ENCODE measurements around the gene PCDH7. TPM values are rescaled to one million over a fixed set of nuclear protein-coding genes. Genes with fewer than 3 reads are reported as not detected.

PCDH7 gene
- total RNA-seq (ENCODE audit: insufficient read depth, low replicate concordance), result 96.1 TPM

- peak; percentile 92 for DNase-seq (ENCODE audit: low spot score)
These were observed at the start of gene PCDH7 for GRCh38 chr4:30720021-30720660. PCDH7 (plus strand) TSS chr4:30720369; CDS start chr4:30721423, 1,054 bp downstream.

- no peak for DNase-seq (ENCODE audit: low spot score)
These were observed 48.2 kb upstream of the PCDH7 start for GRCh38 chr4:30671926-30672448.

- DNase-seq (ENCODE audit: low spot score), result no peak
These were observed 24.0 kb upstream of the PCDH7 start for GRCh38 chr4:30696191-30696590.

- peak; percentile 40 for DNase-seq (ENCODE audit: low spot score)
These were observed 5.6 kb upstream of the PCDH7 start for GRCh38 chr4:30714408-30715031.

GRCh38 chr4:30716158-30716557 is 4.0 kb upstream of the PCDH7 start:
- peak; percentile 66 for DNase-seq (ENCODE audit: low spot score)

GRCh38 chr4:30716681-30717207 is 3.4 kb upstream of the PCDH7 start:
- DNase-seq (ENCODE audit: low spot score), result peak; percentile 69

GRCh38 chr4:30717208-30718020 is 2.8 kb upstream of the PCDH7 start:
- peak; percentile 91 for DNase-seq (ENCODE audit: low spot score)

GRCh38 chr4:30718021-30718542 is 2.1 kb upstream of the PCDH7 start:
- peak; percentile 90 for DNase-seq (ENCODE audit: low spot score)

- peak; percentile 70 for DNase-seq (ENCODE audit: low spot score)
These were observed 1.3 kb upstream of the PCDH7 start for GRCh38 chr4:30718641-30719453.

GRCh38 chr4:30719454-30720020 is 632 bp upstream of the PCDH7 start:
- peak; percentile 92 for DNase-seq (ENCODE audit: low spot score)

- peak; percentile 69 for DNase-seq (ENCODE audit: low spot score)
These were observed 554 bp downstream of the PCDH7 start for GRCh38 chr4:30720661-30721184.

GRCh38 chr4:30721185-30722091 is 1.3 kb downstream of the PCDH7 start:
- peak; percentile 47 for DNase-seq (ENCODE audit: low spot score)

- no peak for DNase-seq (ENCODE audit: low spot score)
These were observed 1.9 kb downstream of the PCDH7 start for GRCh38 chr4:30722092-30722358.

- peak; percentile 10 for DNase-seq (ENCODE audit: low spot score)
These were observed 2.4 kb downstream of the PCDH7 start for GRCh38 chr4:30722359-30723200.

- no peak for DNase-seq (ENCODE audit: low spot score)
These were observed 3.2 kb downstream of the PCDH7 start for GRCh38 chr4:30723201-30723955.

- peak; percentile 15 for DNase-seq (ENCODE audit: low spot score)
These were observed 4.1 kb downstream of the PCDH7 start for GRCh38 chr4:30724247-30724646.

GRCh38 chr4:30725562-30725961 is 5.4 kb downstream of the PCDH7 start:
- DNase-seq (ENCODE audit: low spot score), result peak; percentile 15
